ENCODE measurements around the gene EPB41.

- TF ChIP-seq CTCF (IDR thresholded peaks at IDR 0.05) (no peak), KDM1A (IDR thresholded peaks at IDR 0.05; ENCODE audit: low read depth) (no peak), POLR2A (IDR thresholded peaks at IDR 0.05; ENCODE audit: low read length) (no peak), BCL3 (IDR thresholded peaks at IDR 0.05) (no peak)
Measured at GRCh38 chr1:28974432-28974831, 60.1 kb downstream of the EPB41 start.

Measured in A549 (cell line).